HG02571 (cell line): ENCODE measurements around the gene SPDEF.

ENCODE experiments used
- ATAC-seq: cut with Tn5 transposase; IDR thresholded peaks from one replicate; pipeline ENCODE4 v1.9.1; 2021; ENCODE audit warnings: mild to moderate bottlenecking, moderate library complexity; ENCODE audit not compliant: unreplicated experiment

Gene SPDEF

DNA sequence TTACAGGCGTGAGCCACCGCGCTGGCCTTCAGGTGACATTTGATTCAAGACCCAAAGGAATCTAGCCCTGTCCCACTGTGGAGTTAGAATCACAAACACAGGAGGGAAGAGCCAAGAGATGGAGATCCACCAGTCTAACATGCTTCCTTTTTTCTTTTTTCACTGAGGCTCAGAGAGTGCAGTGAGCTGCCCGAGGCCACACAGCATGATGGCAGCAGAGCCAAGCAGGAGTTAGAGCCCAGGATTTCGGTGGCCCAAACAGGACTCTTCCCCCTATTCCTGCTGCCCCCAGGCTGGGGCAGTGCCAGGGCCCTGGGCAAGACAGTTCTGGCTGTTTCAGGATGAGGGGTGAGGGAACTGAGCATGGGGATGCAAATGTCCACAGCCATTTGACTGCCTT lies 8.1 kb upstream of the SPDEF start:
- no peak for ATAC-seq

DNA sequence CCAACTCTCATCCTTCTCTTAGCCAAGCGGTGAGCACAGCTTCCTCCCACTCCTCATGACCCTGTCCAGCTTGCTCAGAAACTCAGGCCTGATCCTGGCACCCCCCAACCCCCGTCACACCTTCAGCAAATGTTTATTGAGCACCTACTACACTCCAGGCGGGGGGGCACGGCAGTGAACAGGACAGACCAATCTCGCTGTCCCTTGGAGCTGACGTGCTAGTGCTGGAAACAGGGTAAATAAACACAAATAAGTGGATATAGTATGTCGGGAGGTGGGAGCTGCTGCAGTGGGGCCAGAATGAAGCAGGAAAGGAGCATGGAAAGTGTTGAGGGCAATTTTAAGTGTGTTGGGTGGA lies 7.4 kb upstream of the SPDEF start:
- ATAC-seq, result no peak

GRCh38 chr6:34562861-34563512 lies 6.9 kb upstream of the SPDEF start:
- no peak for ATAC-seq

- no peak for ATAC-seq
These were observed 6.2 kb upstream of the SPDEF start for GRCh38 chr6:34562350-34562749.

DNA sequence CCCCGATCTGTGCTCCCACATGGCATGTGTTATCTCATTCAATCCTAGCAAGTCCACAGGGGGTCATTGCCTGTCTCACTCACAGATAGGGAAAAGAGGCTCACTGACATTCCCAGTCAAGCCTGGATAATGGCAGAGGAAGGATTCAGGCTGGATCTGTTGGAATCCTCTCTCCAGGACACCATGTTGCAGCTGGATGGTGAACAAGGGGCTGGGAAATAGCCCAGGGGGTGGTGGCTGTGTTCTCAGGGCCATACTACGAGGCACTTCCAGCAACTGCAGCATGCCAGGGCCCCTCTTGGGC lies 5.0 kb upstream of the SPDEF start:
- no peak for ATAC-seq

GRCh38 chr6:34560366-34561226 lies 4.5 kb upstream of the SPDEF start:
- ATAC-seq, result no peak

GRCh38 chr6:34559651-34560365 lies 3.7 kb upstream of the SPDEF start:
- no peak for ATAC-seq

GRCh38 chr6:34558172-34558714 lies 2.1 kb upstream of the SPDEF start:
- ATAC-seq, result no peak

GRCh38 chr6:34557228-34557627 lies 1.1 kb upstream of the SPDEF start:
- ATAC-seq, result no peak

GRCh38 chr6:34556493-34556892 lies 364 bp upstream of the SPDEF start:
- no peak for ATAC-seq

DNA sequence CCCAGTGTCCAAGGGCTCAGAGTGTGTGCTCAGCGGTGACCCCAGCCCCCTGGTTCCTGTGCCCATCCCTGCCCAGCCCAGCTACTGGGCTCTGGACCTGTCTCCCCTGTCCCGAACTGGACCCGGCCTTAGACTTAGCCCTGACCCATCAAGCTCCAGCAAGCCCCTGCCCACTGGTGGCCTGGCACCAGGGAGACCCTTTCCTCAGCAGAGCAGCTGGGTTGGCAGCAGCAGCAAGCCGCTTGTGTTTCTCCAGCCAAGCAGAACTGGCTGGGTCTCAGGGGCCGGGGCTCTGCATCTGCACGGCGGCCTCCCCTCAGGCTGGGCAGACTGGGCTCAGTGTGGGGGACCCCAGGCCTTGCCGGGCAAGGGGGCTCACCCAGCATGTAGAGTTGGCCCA lies 801 bp downstream of the SPDEF start:
- no peak for ATAC-seq

DNA sequence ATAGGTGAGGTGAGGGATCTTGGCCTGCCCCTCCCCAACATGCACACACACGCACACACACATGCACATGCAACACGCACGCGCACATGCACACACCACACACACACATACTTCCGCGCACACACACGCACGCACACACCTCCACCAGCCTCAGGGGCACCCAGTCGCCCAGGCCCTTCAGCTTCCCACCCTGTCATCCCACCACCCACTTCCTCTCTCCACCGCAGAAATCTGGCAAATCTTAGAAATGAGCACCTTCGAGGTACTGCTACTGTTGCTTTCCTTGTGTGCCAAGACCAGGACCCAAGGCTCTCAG lies 1.2 kb downstream of the SPDEF start:
- no peak for ATAC-seq

DNA sequence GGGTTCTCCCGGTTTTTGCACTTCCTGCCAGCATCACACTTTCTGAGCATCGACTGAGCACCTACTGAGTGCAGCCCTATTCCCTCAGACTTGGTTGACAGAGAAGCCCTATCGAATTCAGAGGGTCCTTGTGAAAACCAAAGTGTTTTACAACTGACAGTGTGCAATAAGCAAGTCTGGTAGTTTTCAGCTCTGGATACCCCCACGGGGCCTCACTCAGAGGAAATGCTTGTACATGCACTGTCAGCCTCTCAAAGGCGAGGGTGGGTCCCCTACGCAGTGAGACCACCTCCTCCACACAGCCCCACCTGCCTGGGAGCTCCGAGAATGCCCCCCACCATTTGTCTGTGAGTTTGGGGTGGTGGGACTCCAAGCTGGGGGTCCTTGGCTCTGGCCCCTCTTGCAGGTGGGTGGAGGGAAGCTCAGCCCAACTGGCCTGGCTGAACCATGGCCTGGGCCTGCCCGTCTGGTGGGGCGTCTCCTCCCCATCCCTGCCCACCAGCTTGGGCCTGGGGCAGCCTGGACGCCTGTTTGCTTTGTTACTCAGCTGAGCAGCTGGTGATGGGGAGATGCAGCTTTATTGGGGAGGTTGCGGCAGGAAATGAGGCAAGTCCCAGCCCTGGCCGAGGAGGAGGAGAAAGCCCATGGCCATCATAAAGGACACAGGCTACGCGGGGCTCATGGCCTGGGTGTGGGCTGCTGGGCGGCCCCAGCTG lies 1.7 kb downstream of the SPDEF start:
- no peak for ATAC-seq

GRCh38 chr6:34553750-34554149 lies 2.4 kb downstream of the SPDEF start:
- no peak for ATAC-seq

DNA sequence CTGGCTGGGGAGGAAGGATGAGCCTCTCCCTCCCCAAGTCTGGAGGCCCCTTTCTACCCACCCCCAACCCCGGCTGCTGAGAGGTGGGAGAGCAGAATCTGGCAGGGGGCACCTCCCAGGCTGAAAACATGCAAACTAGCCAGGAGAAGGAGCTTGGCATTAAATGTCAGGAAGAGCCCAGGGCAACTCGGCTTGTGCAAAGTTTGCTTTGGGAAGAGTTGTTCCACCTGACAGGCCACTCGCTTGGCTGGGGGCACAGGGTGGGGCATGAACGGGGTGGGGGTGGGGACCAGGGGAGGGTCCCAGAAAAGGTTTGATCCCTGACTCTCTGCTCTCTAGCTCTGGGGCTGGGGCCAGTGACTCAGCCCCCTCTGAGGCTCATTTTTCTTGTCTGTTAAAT lies 3.0 kb downstream of the SPDEF start:
- ATAC-seq, result no peak

GRCh38 chr6:34552620-34553019 lies 3.5 kb downstream of the SPDEF start:
- ATAC-seq, result no peak

GRCh38 chr6:34551720-34552119 lies 4.4 kb downstream of the SPDEF start:
- ATAC-seq, result no peak

DNA sequence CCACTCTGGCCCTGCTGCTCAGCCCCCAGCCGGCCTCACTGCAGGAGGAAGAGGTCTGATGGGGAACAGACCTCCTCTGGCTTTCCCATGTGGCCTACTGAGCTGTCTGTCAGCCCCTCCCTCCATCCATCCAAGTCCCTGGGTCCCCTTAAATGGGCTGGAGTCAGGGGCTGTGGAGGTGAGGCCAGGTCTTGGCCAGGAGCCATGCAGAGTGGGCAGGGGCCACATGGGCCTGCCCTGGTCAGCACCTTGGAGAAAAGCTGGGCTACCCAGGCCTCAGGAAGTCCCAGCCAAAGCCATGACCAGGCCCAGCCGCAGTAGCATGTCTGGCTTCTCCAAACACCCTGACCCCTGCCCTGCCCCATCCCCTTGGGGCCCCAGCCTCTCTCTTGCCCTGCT lies 6.3 kb downstream of the SPDEF start:
- ATAC-seq, result no peak

DNA sequence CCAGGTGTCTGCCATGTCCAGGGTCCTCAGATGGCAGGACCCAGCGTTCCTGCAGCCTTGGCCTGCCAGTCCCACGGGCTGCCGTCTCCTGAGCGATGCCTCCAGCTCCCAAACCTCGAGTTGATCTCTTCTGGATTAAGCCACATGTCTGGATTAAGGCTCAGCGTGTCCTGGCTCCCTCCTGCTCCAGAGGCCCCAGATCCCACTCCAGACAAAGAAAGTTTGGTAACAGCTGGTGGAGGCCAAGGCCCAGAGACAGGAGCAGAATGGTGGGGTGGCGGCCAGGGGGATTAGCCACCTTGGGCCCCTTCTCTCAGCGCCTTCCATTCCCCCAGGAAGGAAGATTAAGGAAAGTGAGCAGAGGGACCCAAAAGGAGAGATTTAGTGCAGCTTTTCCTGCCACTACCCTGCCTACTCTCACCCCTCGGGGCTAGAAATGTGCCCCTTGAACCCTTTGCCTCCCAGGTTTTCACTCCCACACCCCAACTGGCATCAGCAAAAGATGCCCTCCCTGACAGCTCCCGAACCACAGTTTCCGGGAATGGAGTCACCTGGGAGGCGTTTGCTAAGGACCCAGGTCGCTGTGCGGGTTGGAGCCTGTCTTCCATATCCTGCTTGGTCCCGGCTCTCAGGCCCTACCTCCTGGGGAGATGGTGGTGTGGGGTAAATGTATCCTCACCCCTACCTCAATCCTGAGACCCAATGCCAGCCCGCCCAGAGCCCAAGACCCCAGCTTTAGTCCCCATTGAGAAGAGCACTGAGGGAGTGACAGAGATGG lies 6.9 kb downstream of the SPDEF start:
- ATAC-seq, result no peak
